Right lobe of liver (tissue), 4 donors: ENCODE measurements around the gene C1orf185.

ENCODE experiments used
- POLR2A ChIP-seq: fragments of 450-650 bp; IDR thresholded peaks from one replicate; pipeline ENCODE4 v1.6.1; 2017; ENCODE audit warnings: antibody characterized with exemption, mild to moderate bottlenecking
- TF ChIP-seq, protein P1 (sequence below), 4 donors: fragments of 200-600 bp in 3 of 4; fragments of 450-650 bp in 1 of 4; IDR thresholded peaks; one replicate each; pipeline versions ENCODE4 v1.5.1 to v1.8.0; 2016 to 2022; ENCODE audit warnings: antibody characterized with exemption in 4 of 4, mild to moderate bottlenecking in 2 of 4
- donor health status: DM: no; HTN: no; CAD: no.
- donor health status: DM: no; HTN: no; CAD: no.
- donor health status: DM: no; HTN: yes; CAD: no.

DNA sequence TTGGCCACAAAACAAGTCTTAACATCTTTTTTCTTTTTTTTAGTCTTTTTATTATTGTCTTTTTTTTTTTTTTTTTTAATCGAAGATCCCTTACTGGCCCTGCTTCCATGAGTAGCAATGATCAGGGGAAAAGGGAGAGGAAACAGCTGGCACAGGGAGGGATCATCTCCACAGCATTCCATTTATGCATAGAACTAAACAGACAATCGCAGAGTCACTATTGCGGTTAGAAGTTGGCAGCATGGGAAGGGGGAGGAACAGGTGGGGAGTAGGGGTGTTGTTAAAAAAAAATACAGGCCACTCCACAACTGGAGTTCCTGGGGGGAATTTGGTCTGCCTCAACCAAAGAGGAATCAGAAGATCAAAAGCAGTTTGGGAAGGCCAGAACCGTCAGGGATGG is 55.4 kb downstream of the C1orf185 start:
- TF ChIP-seq, protein P1, sequence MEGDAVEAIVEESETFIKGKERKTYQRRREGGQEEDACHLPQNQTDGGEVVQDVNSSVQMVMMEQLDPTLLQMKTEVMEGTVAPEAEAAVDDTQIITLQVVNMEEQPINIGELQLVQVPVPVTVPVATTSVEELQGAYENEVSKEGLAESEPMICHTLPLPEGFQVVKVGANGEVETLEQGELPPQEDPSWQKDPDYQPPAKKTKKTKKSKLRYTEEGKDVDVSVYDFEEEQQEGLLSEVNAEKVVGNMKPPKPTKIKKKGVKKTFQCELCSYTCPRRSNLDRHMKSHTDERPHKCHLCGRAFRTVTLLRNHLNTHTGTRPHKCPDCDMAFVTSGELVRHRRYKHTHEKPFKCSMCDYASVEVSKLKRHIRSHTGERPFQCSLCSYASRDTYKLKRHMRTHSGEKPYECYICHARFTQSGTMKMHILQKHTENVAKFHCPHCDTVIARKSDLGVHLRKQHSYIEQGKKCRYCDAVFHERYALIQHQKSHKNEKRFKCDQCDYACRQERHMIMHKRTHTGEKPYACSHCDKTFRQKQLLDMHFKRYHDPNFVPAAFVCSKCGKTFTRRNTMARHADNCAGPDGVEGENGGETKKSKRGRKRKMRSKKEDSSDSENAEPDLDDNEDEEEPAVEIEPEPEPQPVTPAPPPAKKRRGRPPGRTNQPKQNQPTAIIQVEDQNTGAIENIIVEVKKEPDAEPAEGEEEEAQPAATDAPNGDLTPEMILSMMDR (IDR thresholded peaks at IDR 0.05) = no peak
- TF ChIP-seq POLR2A = no peak
